CD4-positive, alpha-beta T cell treated with Interleukin-10 for 1 hour (primary cell): ENCODE measurements around the gene TNFRSF4.
"Not testable (repeated sequence)": the region's sequence is repeated elsewhere in the genome, so short reads cannot be mapped to it uniquely, and the experiment has no call there.

Source experiments
- DNase-seq: peaks from one replicate; pipeline ENCODE4 v3.0.0-alpha.2; 2020

TNFRSF4 gene

GRCh38 chr1:1199961-1200875 lies 13.7 kb downstream of the TNFRSF4 start:
- DNase-seq, result no peak

GRCh38 chr1:1199141-1199960 lies 14.6 kb downstream of the TNFRSF4 start:
- DNase-seq, result no peak

- no peak for DNase-seq
Measured at GRCh38 chr1:1198423-1199140, 15.4 kb downstream of the TNFRSF4 start.

GRCh38 chr1:1197551-1198422 lies 16.2 kb downstream of the TNFRSF4 start:
- no peak for DNase-seq

- DNase-seq, result no peak
Measured at GRCh38 chr1:1197188-1197500, 16.8 kb downstream of the TNFRSF4 start.

- no peak for DNase-seq
Measured at GRCh38 chr1:1196431-1197187, 17.3 kb downstream of the TNFRSF4 start.

- not testable (repeated sequence) for DNase-seq
Measured at GRCh38 chr1:1195726-1196125, 18.2 kb downstream of the TNFRSF4 start.

GRCh38 chr1:1194723-1195122 lies 19.2 kb downstream of the TNFRSF4 start:
- DNase-seq, result no peak

GRCh38 chr1:1191734-1192133 lies 22.2 kb downstream of the TNFRSF4 start:
- DNase-seq, result no peak

- no peak for DNase-seq
Measured at GRCh38 chr1:1189111-1189510, 24.8 kb downstream of the TNFRSF4 start.

- DNase-seq, result no peak
Measured at GRCh38 chr1:1187938-1188337, 26.0 kb downstream of the TNFRSF4 start.

GRCh38 chr1:1185101-1185765 lies 28.7 kb downstream of the TNFRSF4 start:
- no peak for DNase-seq

GRCh38 chr1:1183833-1184775 lies 29.8 kb downstream of the TNFRSF4 start:
- no peak for DNase-seq

- no peak for DNase-seq
Measured at GRCh38 chr1:1183221-1183747, 30.7 kb downstream of the TNFRSF4 start.

GRCh38 chr1:1182491-1183220 lies 31.3 kb downstream of the TNFRSF4 start:
- no peak for DNase-seq

GRCh38 chr1:1181938-1182410 lies 32.0 kb downstream of the TNFRSF4 start:
- no peak for DNase-seq

GRCh38 chr1:1181129-1181937 lies 32.6 kb downstream of the TNFRSF4 start:
- DNase-seq, result no peak
